ENCODE results near the gene PPP1CB.

The PPP1CB gene

GRCh38 chr2:28833740-28834470 lies 82.3 kb downstream of the PPP1CB start:
- Histone ChIP-seq H3K27me3 (no peaks in the 10 kb centered on the region), H3K9ac (no peak overlapping the region), H3K36me3 (no peaks in the 10 kb centered on the region), H3K27ac (no peak overlapping the region), H3K4me2 (no peak overlapping the region), H4K20me1 (no peaks in the 10 kb centered on the region), H3K4me1 (no peaks in the 10 kb centered on the region), H3K4me3 (no peak overlapping the region), H3K9me3 (no peaks in the 10 kb centered on the region)
- TF ChIP-seq Cebpa-rat (IDR thresholded peaks at IDR 0.05), result no peak

DNA sequence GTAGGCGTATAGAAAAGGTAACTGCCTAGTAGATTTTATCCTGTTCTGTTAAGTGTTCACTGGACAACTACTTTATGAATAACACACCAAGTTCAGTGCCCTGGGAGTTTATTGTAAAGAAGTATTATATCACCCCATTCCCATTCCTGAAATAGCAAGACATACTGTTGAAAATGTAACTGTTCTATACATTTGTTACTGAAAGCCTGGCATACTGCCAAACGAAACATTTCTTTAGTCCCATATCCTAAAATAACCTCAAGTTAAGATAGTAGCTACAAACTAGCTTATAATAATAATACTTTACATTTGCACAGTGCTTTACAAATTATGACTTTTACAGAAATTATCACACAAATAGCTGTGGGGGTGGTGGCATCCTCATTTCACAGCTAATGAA lies 84.2 kb downstream of the PPP1CB start:
- Histone ChIP-seq H3K27me3 (no peaks in the 10 kb centered on the region), H4K20me1 (no peaks in the 10 kb centered on the region), H3K27ac (no peak overlapping the region), H3K4me1 (no peaks in the 10 kb centered on the region), H3K36me3 (no peaks in the 10 kb centered on the region), H3K9me3 (no peaks in the 10 kb centered on the region), H3K9ac (no peak overlapping the region), H3K4me2 (no peak overlapping the region), H3K4me3 (no peak overlapping the region)
- TF ChIP-seq Cebpa-rat (IDR thresholded peaks at IDR 0.05), result no peak

DNA sequence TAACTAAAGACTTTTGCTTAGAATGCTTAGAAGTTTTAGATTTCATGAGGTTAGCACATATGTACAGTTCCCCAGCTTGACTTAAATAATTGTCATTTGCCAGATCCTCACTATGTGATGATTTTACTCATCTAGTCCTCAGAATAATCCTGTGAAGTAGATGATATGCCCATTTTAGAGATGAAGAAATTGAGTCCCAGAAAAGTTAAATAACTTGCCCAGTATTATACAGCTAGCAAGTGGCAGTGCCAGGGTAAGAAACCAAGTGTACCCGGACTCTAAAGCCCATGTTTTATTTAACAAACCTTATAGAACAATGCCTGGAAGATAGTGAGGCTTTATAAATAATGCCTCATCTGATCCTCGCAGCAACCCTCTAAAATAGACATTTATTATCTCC lies 87.3 kb downstream of the PPP1CB start:
- Histone ChIP-seq H3K27ac (no peak overlapping the region), H3K9me3 (no peaks in the 10 kb centered on the region), H3K4me1 (no peaks in the 10 kb centered on the region), H3K4me2 (no peak overlapping the region), H3K27me3 (no peaks in the 10 kb centered on the region), H3K9ac (no peak overlapping the region), H3K4me3 (no peak overlapping the region), H3K36me3 (no peaks in the 10 kb centered on the region), H4K20me1 (no peaks in the 10 kb centered on the region)
- TF ChIP-seq Cebpa-rat (IDR thresholded peaks at IDR 0.05), result no peak

GRCh38 chr2:28842042-28842441 lies 90.4 kb downstream of the PPP1CB start:
- no peaks in the 10 kb centered on the region for H3K4me1 ChIP-seq
- H3K27me3 ChIP-seq, result no peaks in the 10 kb centered on the region
- H3K9me3 ChIP-seq, result no peaks in the 10 kb centered on the region

More at GRCh38 chr2:28842042-28842441, 90.4 kb downstream of the PPP1CB start:
- H3K27ac ChIP-seq, result no peak overlapping the region
- H3K9ac ChIP-seq, result no peak overlapping the region
- no peak overlapping the region for H3K4me3 ChIP-seq
- peaks cover 14% of the 10 kb centered on the region for H3K36me3 ChIP-seq
- no peak overlapping the region for H3K4me2 ChIP-seq
- no peak for TF ChIP-seq Cebpa-rat (IDR thresholded peaks at IDR 0.05)
- no peaks in the 10 kb centered on the region for H4K20me1 ChIP-seq
